ENCODE data around the gene LRBA.

DNA sequence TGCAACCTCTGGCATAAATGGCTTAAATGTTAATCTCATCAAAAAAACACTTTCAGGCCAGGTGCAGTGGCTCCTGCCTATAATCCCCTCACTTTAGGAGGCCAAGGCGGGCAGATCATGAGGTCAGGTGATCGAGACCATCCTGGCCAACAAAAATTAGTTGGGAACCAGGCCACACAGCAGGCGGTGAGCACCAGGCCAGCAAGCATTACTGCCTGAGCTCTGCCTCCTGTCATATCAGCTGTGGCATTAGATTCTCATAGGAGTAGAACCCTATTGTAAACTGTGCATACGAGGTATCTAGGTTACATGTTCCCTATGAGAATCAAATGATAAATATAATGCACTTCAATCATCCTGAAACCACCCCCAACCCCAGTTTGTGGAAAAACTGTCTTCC is 125.8 kb downstream of the LRBA start:
- TF ChIP-seq CTCF (IDR thresholded peaks at IDR 0.05) (no peak), POLR2A (IDR thresholded peaks at IDR 0.05; ENCODE audit: low read depth) (no peak)
